K562 (cell line): Measurements from ENCODE around the gene GMDS. TPM values are rescaled to one million over a fixed set of nuclear protein-coding genes. Genes with fewer than 3 reads are reported as not detected.

Experiments used
- ATAC-seq: fragments of 200-7000 bp; cut with Tn5 transposase; 3 replicates; pipeline ENCODE4 v1.9.1; 2020; ENCODE audit warnings: moderate library complexity
- BruUV-seq: library from RNA; stranded (reverse); fragments of 400-500 nt; replicated peaks from 2 replicates; lab custom pipeline; 2021; lab: Mats Ljungman, UMichigan
- CTCF ChIA-PET: fragments of 300-600 bp; formaldehyde crosslinking; extraction: SDS; loops from one replicate; lab custom pipeline; 2021; ENCODE audit warnings: low intra/inter-chr PET ratio; lab: Yijun Ruan, JAX
- POLR2A ChIA-PET: fragments of 300-600, 350-650 bp; sonication (Branson Sonifier 250); formaldehyde crosslinking; extraction: SDS; loops from one replicate; lab custom pipeline; 2021; ENCODE audit warnings: antibody characterized with exemption, inconsistent platforms; lab: Yijun Ruan, JAX
- DNase-seq, 4 experiments: peaks; one replicate each; pipeline versions ENCODE4 v3.0.0 to v3.0.0-alpha.2; 2011 to 2018; ENCODE audit warnings: low spot score in 3 of 4, mixed read lengths in 3 of 4; ENCODE audit errors: extremely low read depth in 1 of 4
- FAIRE-seq: peaks from 2 replicates; lab custom pipeline; 2011; peaks lifted over from hg19 to GRCh38; lab: Jason Lieb, UNC
- H2AFZ ChIP-seq: 2 replicates; pipeline ENCODE4 v1.6.0; 2011; ENCODE audit warnings: low read depth, low read length, control low read depth, inconsistent platforms
- H3K27ac ChIP-seq: fragments of 200-600 bp; 3 replicates; pipeline ENCODE4 v1.8.0; 2011; ENCODE audit warnings: low read depth, mild to moderate bottlenecking, control low read depth, inconsistent platforms, low read length, moderate library complexity, mixed read lengths; ENCODE audit errors: extremely low read depth
- H3K27me3 ChIP-seq, 2 experiments: fragments of 300-600 bp in 1 of 2; 2 replicates in 1 of 2; 3 replicates in 1 of 2; pipeline versions ENCODE4 v1.6.0 to v1.8.0; 2011; ENCODE audit warnings: inconsistent platforms in 2 of 2, low read length in 2 of 2, mild to moderate bottlenecking in 1 of 2, mixed read lengths in 1 of 2, moderate library complexity in 1 of 2; ENCODE audit not compliant: control insufficient read depth in 2 of 2, insufficient read depth in 2 of 2
- H3K36me3 ChIP-seq: fragments of 300-600 bp; 3 replicates; pipeline ENCODE4 v1.8.0; 2011; ENCODE audit warnings: mild to moderate bottlenecking, low read length, inconsistent platforms; ENCODE audit not compliant: control insufficient read depth, insufficient read depth
- H3K4me1 ChIP-seq, 2 experiments: fragments of 200-600 bp in 1 of 2; replicated peaks in 1 of 2; 2 replicates in 1 of 2; 3 replicates in 1 of 2; pipeline versions ENCODE4 v1.5.1 to v1.8.0; 2011; ENCODE audit warnings: inconsistent platforms in 2 of 2, low read length in 2 of 2, mild to moderate bottlenecking in 1 of 2, mixed read lengths in 1 of 2, moderate library complexity in 1 of 2; ENCODE audit not compliant: control insufficient read depth in 2 of 2, insufficient read depth in 2 of 2
- H3K4me2 ChIP-seq: 2 replicates; pipeline ENCODE4 v1.6.1; 2011; ENCODE audit warnings: low read length, control low read depth, inconsistent platforms, mixed read lengths; ENCODE audit not compliant: insufficient read depth
- H3K4me3 ChIP-seq: fragments of 200-600 bp; sonication (generic), shearing (Covaris generic); 2 replicates; pipeline ENCODE4 v1.5.1; 2016; ENCODE audit warnings: control low read depth, inconsistent platforms
- H3K79me2 ChIP-seq: fragments of 200-600 bp; 3 replicates; pipeline ENCODE4 v1.8.0; 2011; ENCODE audit warnings: low read length, inconsistent platforms; ENCODE audit not compliant: control insufficient read depth, insufficient read depth
- H3K9ac ChIP-seq, 2 experiments: 2 replicates each; pipeline versions ENCODE4 v1.6.0 to v1.6.1; 2011; ENCODE audit warnings: low read depth in 2 of 2, low read length in 2 of 2, control low read depth in 1 of 2, inconsistent platforms in 1 of 2, mild to moderate bottlenecking in 1 of 2, mixed read lengths in 1 of 2; ENCODE audit not compliant: insufficient read depth in 1 of 2
- H3K9me1 ChIP-seq: one replicate; pipeline ENCODE4 v1.6.0; 2011; ENCODE audit warnings: inconsistent platforms, mild to moderate bottlenecking, low read length, moderate library complexity; ENCODE audit not compliant: control insufficient read depth, insufficient read depth
- H3K9me3 ChIP-seq: replicated peaks from 2 replicates; pipeline ENCODE4 v1.5.1; 2011; ENCODE audit warnings: low read depth, low read length, inconsistent platforms; ENCODE audit not compliant: control insufficient read depth, insufficient read depth
- H4K20me1 ChIP-seq: replicated peaks from 2 replicates; pipeline ENCODE4 v1.6.1; 2011; ENCODE audit warnings: low read length, inconsistent platforms, mixed read lengths; ENCODE audit not compliant: control insufficient read depth, insufficient read depth
- DNMT1 ChIP-seq: fragments of 450-650 bp; IDR thresholded peaks from 2 replicates; pipeline ENCODE4 v1.6.1; 2016; ENCODE audit warnings: antibody characterized with exemption, mild to moderate bottlenecking
- ELF1 ChIP-seq: fragments of 200-800 bp; sonication (Bioruptor generic); IDR thresholded peaks from 2 replicates; pipeline ENCODE4 v1.6.1; 2016; ENCODE audit warnings: missing genetic modification characterization, missing compliant biosample characterization
- ETV6 ChIP-seq, 3 experiments: fragments of 150-350 bp in 1 of 3; sonication (generic) in 1 of 3; formaldehyde crosslinking in 1 of 3; IDR thresholded peaks; 2 replicates each; pipeline versions ENCODE4 v1.6.1 to v1.8.0; 2014 to 2022; ENCODE audit warnings: borderline replicate concordance in 2 of 3, low read depth in 2 of 3, antibody characterized with exemption in 1 of 3, low read length in 1 of 3, mild to moderate bottlenecking in 1 of 3, missing genetic modification reagents in 1 of 3
- MAX ChIP-seq: sonication (generic); formaldehyde crosslinking; IDR thresholded peaks from 2 replicates; pipeline ENCODE4 v1.9.0; 2022; ENCODE audit warnings: mild to moderate bottlenecking, missing genetic modification reagents
- MAZ ChIP-seq, 2 experiments: fragments of 450-650 bp in 1 of 2; sonication (generic) in 1 of 2; formaldehyde crosslinking; IDR thresholded peaks in 1 of 2; conservative IDR thresholded peaks in 1 of 2; 2 replicates each; pipeline versions ENCODE4 v1.4.0 to v1.5.0; 2020; ENCODE audit warnings: mild to moderate bottlenecking in 1 of 2, missing genetic modification reagents in 1 of 2
- PML ChIP-seq: IDR thresholded peaks from 2 replicates; pipeline ENCODE4 v1.6.1; 2012; ENCODE audit warnings: low read length, inconsistent platforms
- SREBF2 ChIP-seq: sonication (generic); formaldehyde crosslinking; IDR thresholded peaks from 2 replicates; pipeline ENCODE4 v1.4.0; 2020; ENCODE audit warnings: mild to moderate bottlenecking, missing genetic modification reagents
- SRSF7 ChIP-seq: fragments of 200-400 bp; formaldehyde crosslinking; optimal IDR thresholded peaks from 2 replicates; pipeline ENCODE3; 2017; ENCODE audit warnings: mild to moderate bottlenecking, low read depth, low read length
- TAF1 ChIP-seq: IDR thresholded peaks from 2 replicates; pipeline ENCODE4 v1.6.1; 2011; ENCODE audit warnings: mild to moderate bottlenecking, low read length, moderate library complexity; ENCODE audit not compliant: insufficient read depth, control insufficient read depth, severe bottlenecking; ENCODE audit errors: extremely low read depth
- ZNF431 ChIP-seq: sonication (generic); formaldehyde crosslinking; IDR thresholded peaks from 2 replicates; pipeline ENCODE4 v1.8.0; 2022; ENCODE audit warnings: mild to moderate bottlenecking, missing genetic modification reagents
- WGBS: fragments of 100-300 bp; shearing (Covaris generic); methylation state at CpG from one replicate; pipeline ENCODE4 v1.1.6; 2016; ENCODE audit warnings: low coverage, mixed read lengths; ENCODE audit not compliant: insufficient coverage; ENCODE audit errors: missing lambda C conversion rate; 5-methylcytosine and 5-hydroxymethylcytosine counted together
- in situ Hi-C: fragments of 300-500 bp; cut with MboI; formaldehyde crosslinking; loops from 4 replicates; pipeline ENCODE4 v1.15.0; 2018; ENCODE audit warnings: inconsistent platforms, mixed read lengths
- intact Hi-C: fragments of 100-400 bp; cut with micrococcal nuclease; formaldehyde crosslinking; loops from 2 replicates; pipeline ENCODE4 v1.14.2; 2022
- polyA plus RNA-seq, 8 experiments: library from polyadenylated mRNA; depleted of rRNA in 4 of 8; stranded (reverse) in 5 of 8; unstranded in 3 of 8; fragments of >200 nt; fragmentation: Nextera tagmentation in 2 of 8; fragmentation: Illumina TruSeq in 1 of 8; extraction: Ambion mirVana in 2 of 8; extraction: Trizol in 1 of 8; gene quantifications; 2 replicates each; pipeline versions ENCODE4 v1.2.1 to v1.2.3, GENCODE V29; 2011 to 2014; ENCODE audit warnings: inconsistent platforms in 1 of 8, missing spikeins in 1 of 8
- total RNA-seq, 7 experiments: library from RNA; depleted of rRNA in 6 of 7; stranded (reverse); fragments of >200 nt in 6 of 7; fragmentation: Illumina TruSeq in 2 of 7; extraction: Trizol in 2 of 7; gene quantifications; 2 replicates each; pipeline versions ENCODE4 v1.2.1 to v1.2.3, GENCODE V29; 2011 to 2021; ENCODE audit warnings: low replicate concordance in 1 of 7

GMDS gene
- total and polyA plus RNA-seq, 9 of the 15 experiments (the other 6 are each of a cell fraction or from before 2014, with no cell fraction given), result 0.48 to 31.8 (median 13.4) TPM

GRCh38 chr6:2042956-2043648 is 202.3 kb downstream of the GMDS start:
- no peak for DNase-seq
- POLR2A ChIA-PET, result no interaction called here
- no peaks in the 10 kb centered on the region for H4K20me1 ChIP-seq
- H3K36me3 ChIP-seq, result no peaks in the 10 kb centered on the region
- CTCF ChIA-PET, result no interaction called here
- intact Hi-C loops, result loop anchor here (5.0 kb wide), 1 partner anchor 446 kb away; no protein-coding TSS in a partner anchor
- H3K79me2 ChIP-seq, result no peaks in the 10 kb centered on the region
- no peaks in the 10 kb centered on the region for H3K4me1 ChIP-seq
- BruUV-seq, result no TSS peak
- WGBS, result 2% methylated on average over 6 of the region's 6 CpGs
- no peaks in the 10 kb centered on the region for H3K9me1 ChIP-seq
- H3K4me2 ChIP-seq, result no peak overlapping the region
- no peak overlapping the region for H2AFZ ChIP-seq
- in situ Hi-C loops, result no loop called here
- ATAC-seq, result no peak
- no peak for FAIRE-seq
- H3K27ac ChIP-seq, result no peak overlapping the region
- TF ChIP-seq TAF1, result no peak
- TF ChIP-seq ZNF431 (CRISPR knock-in tag), result no peak
- no peak for TF ChIP-seq PML
- TF ChIP-seq MAX (CRISPR knock-in tag), result no peak
- TF ChIP-seq ELF1 (tag), result no peak
- TF ChIP-seq SRSF7, result no peak
- no peak for TF ChIP-seq DNMT1
- no peak for TF ChIP-seq MAZ (CRISPR knock-in tag; conservative IDR thresholded peaks at IDR 0.05 in 1 of 2, IDR thresholded peaks at IDR 0.05 in 1 of 2)
- TF ChIP-seq SREBF2 (CRISPR knock-in tag), result no peak
- TF ChIP-seq ETV6 (IDR thresholded peaks at IDR 0.05; ENCODE audit: borderline replicate concordance in 1 of 2, low read depth in 2 of 2, low read length in 1 of 2), result no peak
- no peak for TF ChIP-seq ETV6 (CRISPR knock-in tag; IDR thresholded peaks at IDR 0.05; ENCODE audit: borderline replicate concordance)
- peaks cover 3 to 6% of the 10 kb centered on the region in 2 experiments for H3K27me3 ChIP-seq
- H3K9me3 ChIP-seq, result no peaks in the 10 kb centered on the region
- H3K4me3 ChIP-seq, result no peak overlapping the region
- no peak overlapping the region for H3K9ac ChIP-seq
